ENCODE measurements around the gene TBC1D3B.

DNA sequence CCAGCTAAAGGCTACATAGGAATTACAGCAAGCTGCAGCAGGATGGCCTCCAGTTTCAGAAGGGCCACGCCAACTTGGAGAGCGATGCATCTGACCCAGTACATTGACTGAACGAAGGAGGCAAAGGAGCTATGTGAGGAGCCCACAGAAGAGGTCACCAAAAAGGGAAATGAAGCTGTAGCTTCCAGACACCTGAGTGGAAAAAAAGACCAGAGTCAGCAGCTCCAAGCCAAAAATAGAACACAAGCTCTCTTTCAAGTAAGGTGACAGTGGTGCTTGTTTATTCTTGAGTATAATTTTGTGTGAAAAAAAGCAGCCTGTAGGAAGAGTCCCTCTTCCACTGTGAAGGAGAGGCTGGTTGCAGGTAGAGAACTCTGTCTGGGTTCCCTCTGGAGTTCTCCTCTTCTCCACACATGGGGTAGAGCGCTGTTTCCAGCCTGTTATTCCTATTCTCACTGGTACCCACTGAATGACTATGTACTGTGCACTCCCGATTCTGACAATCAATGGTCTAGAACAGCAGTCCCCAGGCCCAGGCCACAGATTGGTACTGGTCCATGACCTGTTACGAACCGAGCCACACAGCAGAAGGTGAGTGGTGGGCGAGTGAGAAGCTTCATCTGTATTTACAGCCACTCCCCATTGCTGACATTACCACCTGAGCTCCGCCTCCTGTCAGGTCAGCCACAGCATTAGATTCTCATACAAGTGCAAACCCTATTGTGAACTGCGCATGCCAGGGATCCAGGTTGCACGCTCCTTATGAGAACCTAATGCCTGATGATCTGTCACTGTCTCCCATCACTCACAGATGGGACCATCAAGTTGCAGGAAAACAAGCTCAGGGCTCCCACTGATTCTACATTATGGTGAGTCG is 57.7 kb downstream of the TBC1D3B start:
- TF ChIP-seq, protein P1, sequence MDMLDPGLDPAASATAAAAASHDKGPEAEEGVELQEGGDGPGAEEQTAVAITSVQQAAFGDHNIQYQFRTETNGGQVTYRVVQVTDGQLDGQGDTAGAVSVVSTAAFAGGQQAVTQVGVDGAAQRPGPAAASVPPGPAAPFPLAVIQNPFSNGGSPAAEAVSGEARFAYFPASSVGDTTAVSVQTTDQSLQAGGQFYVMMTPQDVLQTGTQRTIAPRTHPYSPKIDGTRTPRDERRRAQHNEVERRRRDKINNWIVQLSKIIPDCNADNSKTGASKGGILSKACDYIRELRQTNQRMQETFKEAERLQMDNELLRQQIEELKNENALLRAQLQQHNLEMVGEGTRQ (IDR thresholded peaks at IDR 0.05; ENCODE audit: low read depth, low read length): no peak
- TF ChIP-seq, protein P1 (CRISPR knock-in tag; IDR thresholded peaks at IDR 0.05; ENCODE audit: borderline replicate concordance): no peak
- TF ChIP-seq ZNF33A (CRISPR knock-in tag; IDR thresholded peaks at IDR 0.05; ENCODE audit: borderline replicate concordance) (no peak), ZNF225 (CRISPR knock-in tag; IDR thresholded peaks at IDR 0.05) (no peak)
